ENCODE results near the gene KCNK5.

- TF ChIP-seq CTCF (IDR thresholded peaks at IDR 0.05; ENCODE audit: low read depth, low read length) = no peak
- TF ChIP-seq, protein P1, sequence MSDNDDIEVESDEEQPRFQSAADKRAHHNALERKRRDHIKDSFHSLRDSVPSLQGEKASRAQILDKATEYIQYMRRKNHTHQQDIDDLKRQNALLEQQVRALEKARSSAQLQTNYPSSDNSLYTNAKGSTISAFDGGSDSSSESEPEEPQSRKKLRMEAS (IDR thresholded peaks at IDR 0.05; ENCODE audit: low read depth, low read length) = no peak
- no peak for TF ChIP-seq MYC (IDR thresholded peaks at IDR 0.05; ENCODE audit: low read depth, low read length)
- TF ChIP-seq POLR2A (IDR thresholded peaks at IDR 0.05; ENCODE audit: extremely low read depth, insufficient read length) = no peak
These were observed 25.7 kb downstream of the KCNK5 start for GRCh38 chr6:39203436-39204159.

Measured in NB4 (cell line).